MM.1S (cell line): ENCODE measurements around the gene FOXN3.

Experiments used
- CTCF ChIP-seq: fragments of 300-600 bp; sonication (generic); IDR thresholded peaks from 2 replicates; pipeline ENCODE4 v1.5.1; 2016; ENCODE audit warnings: antibody characterized with exemption, low read length, mixed read lengths
- EZH2 ChIP-seq: fragments of 300-600 bp; sonication (generic); optimal IDR thresholded peaks from 2 replicates; pipeline ENCODE3; 2017; ENCODE audit warnings: low read depth, mild to moderate bottlenecking, antibody characterized with exemption, low read length, mixed read lengths
- EZH2phosphoT487 ChIP-seq: fragments of 300-600 bp; sonication (generic); IDR thresholded peaks from 2 replicates; pipeline ENCODE4 v1.6.1; 2018; ENCODE audit warnings: antibody characterized with exemption, low read length

GRCh38 chr14:89269404-89269803 is 147.6 kb downstream of the FOXN3 start:
- TF ChIP-seq CTCF (no peak), EZH2 (no peak), EZH2phosphoT487 (no peak)
